H9 (cell line): Measurements from ENCODE around the gene DENND11. TPM values are rescaled to one million over a fixed set of nuclear protein-coding genes. Genes with fewer than 3 reads are reported as not detected.

Source experiments
- DNase-seq: peaks from one replicate; pipeline ENCODE4 v3.0.0-alpha.2; 2017
- H2AFZ ChIP-seq: one replicate; pipeline ENCODE4 v1.6.1; 2013; ENCODE audit warnings: mild to moderate bottlenecking, low read length, control low read depth, moderate library complexity
- H2AK5ac ChIP-seq: 2 replicates; pipeline ENCODE4 v1.6.1; 2013; ENCODE audit warnings: low read length, control low read depth, mixed read lengths; ENCODE audit not compliant: insufficient read length
- H2BK120ac ChIP-seq: one replicate; pipeline ENCODE4 v1.6.1; 2013; ENCODE audit warnings: low read depth, mild to moderate bottlenecking, low read length, control low read depth, inconsistent platforms; ENCODE audit not compliant: poor library complexity, severe bottlenecking
- H2BK12ac ChIP-seq: 2 replicates; pipeline ENCODE4 v1.6.1; 2013; ENCODE audit warnings: low read length, control low read depth, mixed read lengths, low read depth; ENCODE audit not compliant: insufficient read length
- H2BK15ac ChIP-seq: 2 replicates; pipeline ENCODE4 v1.6.1; 2013; ENCODE audit warnings: low read depth, low read length, control low read depth
- H2BK20ac ChIP-seq: one replicate; pipeline ENCODE4 v1.6.1; 2013; ENCODE audit warnings: low read depth, mild to moderate bottlenecking, low read length, control low read depth, inconsistent platforms; ENCODE audit not compliant: poor library complexity, severe bottlenecking
- H2BK5ac ChIP-seq: 2 replicates; pipeline ENCODE4 v1.6.1; 2013; ENCODE audit warnings: low read length, control low read depth, mixed read lengths; ENCODE audit not compliant: insufficient read length
- H3K14ac ChIP-seq: 2 replicates; pipeline ENCODE4 v1.6.1; 2013; ENCODE audit warnings: low read length, control low read depth; ENCODE audit not compliant: insufficient read depth
- H3K18ac ChIP-seq: 2 replicates; pipeline ENCODE4 v1.6.1; 2013; ENCODE audit warnings: low read depth, mild to moderate bottlenecking, mixed read lengths, low read length, control low read depth; ENCODE audit not compliant: insufficient read length
- H3K23ac ChIP-seq: 2 replicates; pipeline ENCODE4 v1.6.1; 2013; ENCODE audit warnings: low read length, control low read depth, mixed read lengths, low read depth; ENCODE audit not compliant: insufficient read length
- H3K23me2 ChIP-seq: 2 replicates; pipeline ENCODE4 v1.6.1; 2013; ENCODE audit warnings: low read depth, mild to moderate bottlenecking, mixed read lengths, low read length, control low read depth; ENCODE audit not compliant: insufficient read length, poor library complexity, severe bottlenecking
- H3K27ac ChIP-seq: 2 replicates; pipeline ENCODE4 v1.5.1; 2013; ENCODE audit warnings: low read length, control low read depth, mixed read lengths, low read depth; ENCODE audit not compliant: insufficient read length
- H3K27me3 ChIP-seq: 2 replicates; pipeline ENCODE4 v1.6.1; 2013; ENCODE audit warnings: low read length, control low read depth, inconsistent platforms; ENCODE audit not compliant: insufficient read depth
- H3K4ac ChIP-seq: 2 replicates; pipeline ENCODE4 v1.6.1; 2013; ENCODE audit warnings: low read depth, mild to moderate bottlenecking, control low read depth, inconsistent platforms, low read length, moderate library complexity
- H3K4me1 ChIP-seq: 2 replicates; pipeline ENCODE4 v1.6.1; 2013; ENCODE audit warnings: low read length, control low read depth, inconsistent platforms; ENCODE audit not compliant: insufficient read depth
- H3K4me2 ChIP-seq: 2 replicates; pipeline ENCODE4 v1.6.1; 2013; ENCODE audit warnings: low read length, control low read depth, mixed read lengths; ENCODE audit not compliant: insufficient read length, insufficient read depth
- H3K56ac ChIP-seq: 2 replicates; pipeline ENCODE4 v1.6.1; 2013; ENCODE audit warnings: low read depth, mild to moderate bottlenecking, mixed read lengths, low read length, control low read depth; ENCODE audit not compliant: insufficient read length
- H3K79me1 ChIP-seq: 2 replicates; pipeline ENCODE4 v1.6.1; 2013; ENCODE audit warnings: low read depth, mild to moderate bottlenecking, moderate library complexity, low read length, control low read depth, inconsistent platforms; ENCODE audit not compliant: insufficient read depth, poor library complexity, severe bottlenecking
- H3K79me2 ChIP-seq: 2 replicates; pipeline ENCODE4 v1.6.1; 2013; ENCODE audit warnings: low read length, control low read depth, inconsistent platforms; ENCODE audit not compliant: insufficient read depth
- H3K9ac ChIP-seq: 2 replicates; pipeline ENCODE4 v1.6.1; 2013; ENCODE audit warnings: low read length, control low read depth, mixed read lengths; ENCODE audit not compliant: insufficient read length; ENCODE audit errors: extremely low read depth
- H3K9me3 ChIP-seq: one replicate; pipeline ENCODE4 v1.6.1; 2013; ENCODE audit warnings: low read depth, low read length, inconsistent platforms; ENCODE audit not compliant: control insufficient read depth
- H3T11ph ChIP-seq: one replicate; pipeline ENCODE4 v1.6.1; 2013; ENCODE audit warnings: mild to moderate bottlenecking, low read length, control low read depth, inconsistent platforms
- H4K20me1 ChIP-seq: one replicate; pipeline ENCODE4 v1.6.1; 2013; ENCODE audit not compliant: control insufficient read depth, insufficient read length, insufficient read depth
- H4K5ac ChIP-seq: 2 replicates; pipeline ENCODE4 v1.6.1; 2013; ENCODE audit warnings: low read depth, mild to moderate bottlenecking, mixed read lengths, low read length, control low read depth; ENCODE audit not compliant: insufficient read length
- H4K8ac ChIP-seq: replicated peaks from 2 replicates; pipeline ENCODE4 v1.6.1; 2013; ENCODE audit warnings: low read length, control low read depth, mixed read lengths, low read depth; ENCODE audit not compliant: insufficient read length
- H4K91ac ChIP-seq: 2 replicates; pipeline ENCODE4 v1.6.1; 2013; ENCODE audit warnings: low read depth, mild to moderate bottlenecking, moderate library complexity, mixed read lengths, low read length, control low read depth; ENCODE audit not compliant: insufficient read length
- H3K27ac Mint-ChIP-seq, 3 experiments: 2 replicates in 2 of 3; 3 replicates in 1 of 3; pipeline ENCODE4 v1.8.0; 2020 to 2021; ENCODE audit warnings: mixed read lengths in 3 of 3, mild to moderate bottlenecking in 1 of 3, moderate library complexity in 1 of 3
- H3K27me3 Mint-ChIP-seq: 2 replicates; pipeline ENCODE4 v1.8.0; 2021; ENCODE audit warnings: low read depth, mild to moderate bottlenecking, moderate library complexity, mixed read lengths
- H3K36me3 Mint-ChIP-seq, 3 experiments: 2 replicates in 2 of 3; 3 replicates in 1 of 3; pipeline ENCODE4 v1.8.0; 2020 to 2021; ENCODE audit warnings: low read depth in 3 of 3, mixed read lengths in 3 of 3; ENCODE audit not compliant: insufficient read depth in 1 of 3
- H3K4me1 Mint-ChIP-seq, 2 experiments: 2 replicates each; pipeline ENCODE4 v1.8.0; 2020; ENCODE audit warnings: mixed read lengths in 2 of 2
- H3K4me3 Mint-ChIP-seq, 2 experiments: 2 replicates in 1 of 2; 3 replicates in 1 of 2; pipeline ENCODE4 v1.8.0; 2020 to 2021; ENCODE audit warnings: mild to moderate bottlenecking in 2 of 2, mixed read lengths in 2 of 2, moderate library complexity in 1 of 2
- H3K9me3 Mint-ChIP-seq, 2 experiments: 2 replicates in 1 of 2; 3 replicates in 1 of 2; pipeline ENCODE4 v1.8.0; 2020; ENCODE audit warnings: mild to moderate bottlenecking in 2 of 2, mixed read lengths in 2 of 2, moderate library complexity in 1 of 2
- WGBS: extraction: QIAGEN DNeasy Blood & Tissue Kit; methylation state at CpG from one replicate; pipeline ENCODE4 v1.1.7; 2013; ENCODE audit warnings: missing lambda C conversion rate, low lambda C conversion rate, mixed read lengths; ENCODE audit not compliant: insufficient read length; ENCODE audit errors: extremely low coverage; 5-methylcytosine and 5-hydroxymethylcytosine counted together
- long read RNA-seq: library from polyadenylated mRNA; unstranded; transcript quantifications from one replicate; pipeline ENCODE4 v2.0.0, GENCODE V29; 2020
- total RNA-seq: library from RNA; stranded (reverse); gene quantifications from 2 replicates; pipeline ENCODE4 v1.2.1, GENCODE V29; 2021
- TF ChIP-seq, protein P1 (sequence below): fragments of 200-600 bp; sonication (generic); conservative IDR thresholded peaks from 3 replicates; pipeline ENCODE4 v1.8.0; 2021; ENCODE audit warnings: antibody characterized with exemption, mild to moderate bottlenecking

Gene DENND11, protein sequence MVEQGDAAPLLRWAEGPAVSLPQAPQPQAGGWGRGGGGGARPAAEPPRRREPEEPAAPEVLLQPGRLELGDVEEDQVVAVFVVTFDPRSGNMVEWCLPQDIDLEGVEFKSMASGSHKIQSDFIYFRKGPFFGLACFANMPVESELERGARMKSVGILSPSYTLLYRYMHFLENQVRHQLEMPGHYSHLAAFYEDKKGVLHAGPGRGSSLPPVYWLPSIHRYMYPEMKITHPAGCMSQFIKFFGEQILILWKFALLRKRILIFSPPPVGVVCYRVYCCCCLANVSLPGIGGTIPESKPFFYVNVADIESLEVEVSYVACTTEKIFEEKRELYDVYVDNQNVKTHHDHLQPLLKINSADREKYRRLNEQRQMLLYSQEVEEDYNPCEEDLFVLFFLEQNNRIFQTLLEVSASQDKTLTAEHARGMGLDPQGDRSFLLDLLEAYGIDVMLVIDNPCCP
- 21.2 and 21.9 TPM in 2 replicates for total RNA-seq
- long read RNA-seq, partial matches to known transcripts = 3 of 13 reads
- long read RNA-seq, other reads (novel, unspliced or antisense) = 10 of 13 reads

DNA sequence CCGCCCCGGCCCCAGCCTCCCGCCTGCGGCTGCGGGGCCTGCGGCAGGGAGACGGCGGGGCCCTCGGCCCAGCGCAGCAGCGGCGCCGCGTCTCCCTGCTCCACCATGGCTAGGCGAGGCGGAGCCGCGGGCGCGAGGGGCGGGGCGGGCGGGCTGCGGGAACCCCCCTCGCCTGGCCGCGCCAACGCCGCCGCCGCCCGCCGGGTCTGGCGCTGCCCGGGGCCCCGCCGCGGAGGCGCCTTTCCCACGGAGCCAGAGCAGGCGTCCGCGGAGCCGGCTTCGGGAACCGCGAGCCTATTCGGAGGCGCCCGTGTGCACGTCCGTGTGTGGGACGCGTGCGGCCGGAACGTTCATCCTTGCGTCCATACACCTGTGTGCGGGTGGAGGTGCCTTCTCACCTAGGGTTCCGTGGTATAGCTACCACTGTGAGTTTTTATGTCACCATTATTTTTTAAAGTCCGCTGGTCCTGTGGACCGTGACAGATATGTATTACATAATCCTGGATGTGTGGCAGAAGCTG lies at the start of gene DENND11:
TSS of gene DENND11 (minus strand) at position 120 of the 521 bp plus-strand sequence. CDS start at position 107, 13 bp downstream.
- H2AFZ ChIP-seq = peak within 1 kb of the TSS; percentile 74
- H3K27me3 Mint-ChIP-seq = peaks cover 23% of the 10 kb centered on the region
- H2AK5ac ChIP-seq = no peak within 1 kb of the TSS
- no peak within 1 kb of the TSS for H2BK20ac ChIP-seq
- H3K9me3 Mint-ChIP-seq = no peaks in the 10 kb centered on the region
- no peak within 1 kb of the TSS for H3K27ac ChIP-seq
- no peak within 1 kb of the TSS for H3K9ac ChIP-seq
- H2BK12ac ChIP-seq = no peak within 1 kb of the TSS
- no peaks in the 10 kb centered on the region for H3K79me1 ChIP-seq
- no peaks in the 10 kb centered on the region for H3K9me3 ChIP-seq
- peaks cover 5% of the 10 kb centered on the region for H3K23me2 ChIP-seq
- no peaks in the 10 kb centered on the region for H3K79me2 ChIP-seq
- WGBS = no CpG with 5 or more reads among the region's 62 CpGs
- H4K91ac ChIP-seq = no peak within 1 kb of the TSS
- no peak within 1 kb of the TSS for H3K56ac ChIP-seq
- peaks cover 2% of the 10 kb centered on the region; the same call in 1 of the 2 replicates for H3K27me3 ChIP-seq
- H3K27ac Mint-ChIP-seq = peak within 1 kb of the TSS in 1 of 3 experiments; percentile 59; a peak in 1 of 7 replicates
- H4K20me1 ChIP-seq = no peaks in the 10 kb centered on the region
- peaks cover 60% of the 10 kb centered on the region in 2 experiments for H3K4me1 Mint-ChIP-seq
- no peak within 1 kb of the TSS for H4K5ac ChIP-seq
- H3K36me3 Mint-ChIP-seq = no peaks in the 10 kb centered on the region
- no peak for DNase-seq
- H2BK5ac ChIP-seq = no peak within 1 kb of the TSS
- H3T11ph ChIP-seq = no peak within 1 kb of the TSS
- TF ChIP-seq, protein P1, sequence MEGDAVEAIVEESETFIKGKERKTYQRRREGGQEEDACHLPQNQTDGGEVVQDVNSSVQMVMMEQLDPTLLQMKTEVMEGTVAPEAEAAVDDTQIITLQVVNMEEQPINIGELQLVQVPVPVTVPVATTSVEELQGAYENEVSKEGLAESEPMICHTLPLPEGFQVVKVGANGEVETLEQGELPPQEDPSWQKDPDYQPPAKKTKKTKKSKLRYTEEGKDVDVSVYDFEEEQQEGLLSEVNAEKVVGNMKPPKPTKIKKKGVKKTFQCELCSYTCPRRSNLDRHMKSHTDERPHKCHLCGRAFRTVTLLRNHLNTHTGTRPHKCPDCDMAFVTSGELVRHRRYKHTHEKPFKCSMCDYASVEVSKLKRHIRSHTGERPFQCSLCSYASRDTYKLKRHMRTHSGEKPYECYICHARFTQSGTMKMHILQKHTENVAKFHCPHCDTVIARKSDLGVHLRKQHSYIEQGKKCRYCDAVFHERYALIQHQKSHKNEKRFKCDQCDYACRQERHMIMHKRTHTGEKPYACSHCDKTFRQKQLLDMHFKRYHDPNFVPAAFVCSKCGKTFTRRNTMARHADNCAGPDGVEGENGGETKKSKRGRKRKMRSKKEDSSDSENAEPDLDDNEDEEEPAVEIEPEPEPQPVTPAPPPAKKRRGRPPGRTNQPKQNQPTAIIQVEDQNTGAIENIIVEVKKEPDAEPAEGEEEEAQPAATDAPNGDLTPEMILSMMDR = no peak
- H3K4me3 Mint-ChIP-seq = peak within 1 kb of the TSS; percentile 79 to 87
- H4K8ac ChIP-seq = no peak within 1 kb of the TSS
- H3K23ac ChIP-seq = no peak within 1 kb of the TSS
- H3K14ac ChIP-seq = no peak within 1 kb of the TSS
- H3K4me2 ChIP-seq = peak within 1 kb of the TSS; percentile 89
- peaks cover 4% of the 10 kb centered on the region for H3K4me1 ChIP-seq
- no peak within 1 kb of the TSS for H3K18ac ChIP-seq
- H2BK120ac ChIP-seq = no peak within 1 kb of the TSS
- no peak within 1 kb of the TSS for H3K4ac ChIP-seq
- no peak within 1 kb of the TSS for H2BK15ac ChIP-seq
